ENCODE data around the gene RPS6KB1. TPM values are rescaled to one million over a fixed set of nuclear protein-coding genes. Genes with fewer than 3 reads are reported as not detected.
"Not testable (repeated sequence)": the region's sequence is repeated elsewhere in the genome, so short reads cannot be mapped to it uniquely, and the experiment has no call there.

RPS6KB1 gene
- polyA plus RNA-seq, 1 donor (not counting 4 experiments of a cell fraction or from before 2014, with no cell fraction given), result 19.7 TPM

GRCh38 chr17:59853168-59853918, 39.6 kb upstream of the RPS6KB1 start:
- no peaks in the 10 kb centered on the region for H3K36me3 ChIP-seq (ENCODE audit: control insufficient read depth in 2 of 2, extremely low read depth in 1 of 2, insufficient read depth in 2 of 2, low read length in 2 of 2)
- H3K4me3 ChIP-seq (ENCODE audit: control insufficient read depth in 2 of 3, extremely low read depth in 1 of 3, insufficient read depth in 2 of 3, low read depth in 1 of 3, low read length in 3 of 3), result no peak overlapping the region
- H3K9me1 ChIP-seq (ENCODE audit: control insufficient read depth, extremely low read depth, insufficient read depth, low read length), result no peaks in the 10 kb centered on the region
- H3K27me3 ChIP-seq (ENCODE audit: control insufficient read depth, extremely low read depth, insufficient read depth, low read length), result no peaks in the 10 kb centered on the region
- H3K9ac ChIP-seq (ENCODE audit: control insufficient read depth, extremely low read depth, insufficient read depth, low read length), result peak overlapping the region; percentile 65
- peak overlapping the region; percentile 66 for H3K4me2 ChIP-seq (ENCODE audit: control insufficient read depth, extremely low read depth, insufficient read depth, low read depth, low read length)
- H3K79me2 ChIP-seq (ENCODE audit: control insufficient read depth, insufficient read depth, low read length), result no peaks in the 10 kb centered on the region
- dilution Hi-C loops (cut with MboI; ENCODE audit: extremely low pct_ligation_motif_present, low sequenced_read_pairs), result no loop called here
- FAIRE-seq, result peak; percentile 89
- TF ChIP-seq CTCF (optimal IDR thresholded peaks at IDR 0.05 in 1 of 3, IDR thresholded peaks at IDR 0.05 in 1 of 3, conservative IDR thresholded peaks at IDR 0.05 in 1 of 3; ENCODE audit: extremely low read depth in 1 of 3, insufficient read depth in 2 of 3, low read length in 3 of 3), result peak; percentile 71 to 91 (median 84)
- TF ChIP-seq EZH2 (IDR thresholded peaks at IDR 0.05; ENCODE audit: low read length), result no peak
- peak overlapping the region; percentile 83 for H3K27ac ChIP-seq (ENCODE audit: control insufficient read depth, insufficient read depth, low read length)
- peak; percentile 93 for DNase-seq (ENCODE audit: low read depth, low spot score)
- no peaks in the 10 kb centered on the region for H4K20me1 ChIP-seq (ENCODE audit: control insufficient read depth, extremely low read depth, insufficient read depth, low read length)
- peaks cover 25% of the 10 kb centered on the region for H3K4me1 ChIP-seq (ENCODE audit: control insufficient read depth, extremely low read depth, insufficient read depth, low read length)
- H3K9me3 ChIP-seq (ENCODE audit: control insufficient read depth, low read depth, low read length), result no peaks in the 10 kb centered on the region
- peak overlapping the region; percentile 77 for H2AFZ ChIP-seq (ENCODE audit: control insufficient read depth, low read length)

- DNase-seq (ENCODE audit: low read depth, low spot score); FAIRE-seq; H3K36me3 ChIP-seq (ENCODE audit: control insufficient read depth in 2 of 2, extremely low read depth in 1 of 2, insufficient read depth in 2 of 2, low read length in 2 of 2); H2AFZ ChIP-seq (ENCODE audit: control insufficient read depth, low read length); H3K9me3 ChIP-seq (ENCODE audit: control insufficient read depth, low read depth, low read length); H4K20me1 ChIP-seq (ENCODE audit: control insufficient read depth, extremely low read depth, insufficient read depth, low read length); H3K4me3 ChIP-seq (ENCODE audit: control insufficient read depth in 2 of 3, extremely low read depth in 1 of 3, insufficient read depth in 2 of 3, low read depth in 1 of 3, low read length in 3 of 3); dilution Hi-C loops (cut with MboI; ENCODE audit: extremely low pct_ligation_motif_present, low sequenced_read_pairs); H3K27me3 ChIP-seq (ENCODE audit: control insufficient read depth, extremely low read depth, insufficient read depth, low read length); H3K9me1 ChIP-seq (ENCODE audit: control insufficient read depth, extremely low read depth, insufficient read depth, low read length); H3K79me2 ChIP-seq (ENCODE audit: control insufficient read depth, insufficient read depth, low read length): not testable (repeated sequence)
- Histone ChIP-seq H3K9ac (ENCODE audit: control insufficient read depth, extremely low read depth, insufficient read depth, low read length) (peak overlapping the region; percentile 65), H3K4me2 (ENCODE audit: control insufficient read depth, extremely low read depth, insufficient read depth, low read depth, low read length) (peak overlapping the region; percentile 66), H3K4me1 (ENCODE audit: control insufficient read depth, extremely low read depth, insufficient read depth, low read length) (peaks cover 25% of the 10 kb centered on the region), H3K27ac (ENCODE audit: control insufficient read depth, insufficient read depth, low read length) (peak overlapping the region; percentile 83)
Measured at GRCh38 chr17:59853919-59854729, 38.8 kb upstream of the RPS6KB1 start.
